Lung microvascular endothelial cell (primary cell): Measurements from ENCODE around the gene RNF6. TPM values are rescaled to one million over a fixed set of nuclear protein-coding genes. Genes with fewer than 3 reads are reported as not detected.

Experiments used
- DNase-seq, 2 donors: peaks; one replicate each; pipeline versions ENCODE4 v3.0.0 to v3.0.0-alpha.2; 2010; ENCODE audit warnings: low read depth in 2 of 2
- total RNA-seq: library from RNA; depleted of rRNA; stranded (reverse); fragments of >200 nt; gene quantifications from 2 replicates; pipeline ENCODE4 v1.2.1, GENCODE V29; 2014

RNF6 gene
- total RNA-seq, 1 donor from 2014 or later = 44.8 TPM

GRCh38 chr13:26225896-26226617 lies 3.9 kb upstream of the RNF6 start:
- no peak for DNase-seq

GRCh38 chr13:26222520-26223046 lies 469 bp upstream of the RNF6 start:
- no peak for DNase-seq

- no peak for DNase-seq
These were observed 754 bp downstream of the RNF6 start for GRCh38 chr13:26221399-26221720.

- DNase-seq = peak; percentile 12 to 57
These were observed 1.5 kb downstream of the RNF6 start for GRCh38 chr13:26220575-26220974.

- no peak for DNase-seq
These were observed 2.4 kb downstream of the RNF6 start for GRCh38 chr13:26219726-26220125.

- no peak for DNase-seq
These were observed 6.1 kb downstream of the RNF6 start for GRCh38 chr13:26216042-26216441.

GRCh38 chr13:26213982-26214381 lies 8.1 kb downstream of the RNF6 start:
- DNase-seq = no peak

GRCh38 chr13:26213345-26213744 lies 8.8 kb downstream of the RNF6 start:
- DNase-seq = no peak

- DNase-seq = no peak
These were observed 13.8 kb downstream of the RNF6 start for GRCh38 chr13:26208287-26208686.

- peak in 1 of 2 donors; percentile 18 for DNase-seq
These were observed 19.6 kb downstream of the RNF6 start for GRCh38 chr13:26202365-26202972.

GRCh38 chr13:26200811-26201210 lies 21.3 kb downstream of the RNF6 start:
- no peak for DNase-seq

GRCh38 chr13:26198116-26198515 lies 24.0 kb downstream of the RNF6 start:
- DNase-seq = no peak

- DNase-seq = no peak
These were observed 24.8 kb downstream of the RNF6 start for GRCh38 chr13:26197298-26197697.

- DNase-seq = no peak
These were observed 35.1 kb downstream of the RNF6 start for GRCh38 chr13:26186995-26187394.

- DNase-seq = peak; percentile 93 to 97
These were observed 35.8 kb downstream of the RNF6 start for GRCh38 chr13:26186118-26186870.

- DNase-seq = no peak
These were observed 36.4 kb downstream of the RNF6 start for GRCh38 chr13:26185720-26186117.

- DNase-seq = peak; percentile 80 to 83
These were observed 37.3 kb downstream of the RNF6 start for GRCh38 chr13:26184791-26185250.

GRCh38 chr13:26183416-26183815 lies 38.7 kb downstream of the RNF6 start:
- DNase-seq = no peak

- no peak for DNase-seq
These were observed 42.8 kb downstream of the RNF6 start for GRCh38 chr13:26179344-26179743.

GRCh38 chr13:26168835-26169234 lies 53.3 kb downstream of the RNF6 start:
- no peak for DNase-seq

GRCh38 chr13:26168237-26168814 lies 53.8 kb downstream of the RNF6 start:
- DNase-seq = no peak

GRCh38 chr13:26163812-26164211 lies 58.3 kb downstream of the RNF6 start:
- DNase-seq = no peak
